Epithelial cell of prostate (primary cell): ENCODE results near the gene CYP2S1.
"Not testable (repeated sequence)": the region's sequence is repeated elsewhere in the genome, so short reads cannot be mapped to it uniquely, and the experiment has no call there.

Experiments
- DNase-seq: peaks from one replicate; pipeline ENCODE4 v3.0.0-alpha.2; 2011; ENCODE audit warnings: low read depth, low spot score
- H3K27ac ChIP-seq: fragments of 450-650 bp; 2 replicates; pipeline ENCODE4 v1.5.1; 2017; ENCODE audit warnings: mild to moderate bottlenecking

The CYP2S1 gene, protein sequence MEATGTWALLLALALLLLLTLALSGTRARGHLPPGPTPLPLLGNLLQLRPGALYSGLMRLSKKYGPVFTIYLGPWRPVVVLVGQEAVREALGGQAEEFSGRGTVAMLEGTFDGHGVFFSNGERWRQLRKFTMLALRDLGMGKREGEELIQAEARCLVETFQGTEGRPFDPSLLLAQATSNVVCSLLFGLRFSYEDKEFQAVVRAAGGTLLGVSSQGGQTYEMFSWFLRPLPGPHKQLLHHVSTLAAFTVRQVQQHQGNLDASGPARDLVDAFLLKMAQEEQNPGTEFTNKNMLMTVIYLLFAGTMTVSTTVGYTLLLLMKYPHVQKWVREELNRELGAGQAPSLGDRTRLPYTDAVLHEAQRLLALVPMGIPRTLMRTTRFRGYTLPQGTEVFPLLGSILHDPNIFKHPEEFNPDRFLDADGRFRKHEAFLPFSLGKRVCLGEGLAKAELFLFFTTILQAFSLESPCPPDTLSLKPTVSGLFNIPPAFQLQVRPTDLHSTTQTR

DNA sequence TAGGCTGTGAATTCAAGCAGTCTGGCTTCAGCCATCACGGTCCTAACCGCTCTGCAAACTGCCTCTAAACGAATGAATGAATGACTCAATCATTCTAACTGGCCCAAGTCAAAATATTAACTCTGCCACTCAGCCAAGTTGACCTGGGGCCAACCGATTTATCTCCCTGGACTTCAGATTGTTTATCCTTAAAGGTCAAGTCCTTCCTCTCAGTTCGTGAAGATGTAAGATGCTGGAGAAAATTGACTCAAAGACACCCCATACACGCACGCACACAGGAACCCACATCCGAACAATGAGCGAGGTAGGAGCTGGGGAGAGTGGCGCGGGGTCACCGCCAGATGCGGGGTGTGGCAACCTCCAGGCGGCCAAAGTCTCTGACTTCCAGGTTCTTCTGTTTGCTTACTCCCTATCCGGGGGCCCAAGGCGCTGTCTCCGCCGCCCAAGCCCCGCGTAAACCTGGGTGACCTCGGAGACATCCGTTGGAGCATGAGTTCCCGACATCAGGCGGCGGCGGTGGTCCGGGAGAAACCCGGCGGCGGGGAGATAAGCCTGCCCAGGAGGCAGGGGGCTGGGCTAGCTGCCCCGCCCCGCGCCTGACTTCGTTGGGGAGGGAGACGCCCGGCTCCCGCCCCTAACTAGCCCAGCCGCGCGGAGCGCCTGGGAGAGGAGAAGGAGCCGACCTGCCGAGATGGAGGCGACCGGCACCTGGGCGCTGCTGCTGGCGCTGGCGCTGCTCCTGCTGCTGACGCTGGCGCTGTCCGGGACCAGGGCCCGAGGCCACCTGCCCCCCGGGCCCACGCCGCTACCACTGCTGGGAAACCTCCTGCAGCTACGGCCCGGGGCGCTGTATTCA is at the start of gene CYP2S1:
TSS of gene CYP2S1 (plus strand) at position 646 of the 856 bp plus-strand sequence. CDS start at position 692, 46 bp downstream.
- no peak within 1 kb of the TSS for H3K27ac ChIP-seq
- no peak for DNase-seq

DNA sequence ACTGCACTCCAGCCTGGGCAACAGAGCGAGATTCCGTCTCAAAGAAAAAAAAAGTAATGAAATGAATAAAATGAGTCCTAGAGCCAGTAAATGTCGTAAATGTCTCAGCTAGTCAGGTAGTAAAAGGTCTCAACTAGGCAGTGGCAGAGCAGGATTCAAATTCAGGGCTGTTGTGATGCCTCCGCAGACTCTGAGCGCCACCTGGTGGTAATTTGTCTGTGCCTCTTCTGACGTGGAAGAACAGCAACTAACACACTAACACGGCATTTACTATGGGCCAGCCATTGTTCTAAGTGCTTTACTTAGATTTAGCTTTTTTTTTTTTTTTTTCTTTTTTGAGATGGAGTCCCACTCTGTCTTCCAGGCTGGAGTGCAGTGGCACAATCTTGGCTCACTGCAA is 48.6 kb upstream of the CYP2S1 start:
- no peak overlapping the region for H3K27ac ChIP-seq
- peak; percentile 24 for DNase-seq

- no peak overlapping the region for H3K27ac ChIP-seq
- DNase-seq = no peak
Observed at GRCh38 chr19:41149831-41150230, 43.2 kb upstream of the CYP2S1 start.

DNA sequence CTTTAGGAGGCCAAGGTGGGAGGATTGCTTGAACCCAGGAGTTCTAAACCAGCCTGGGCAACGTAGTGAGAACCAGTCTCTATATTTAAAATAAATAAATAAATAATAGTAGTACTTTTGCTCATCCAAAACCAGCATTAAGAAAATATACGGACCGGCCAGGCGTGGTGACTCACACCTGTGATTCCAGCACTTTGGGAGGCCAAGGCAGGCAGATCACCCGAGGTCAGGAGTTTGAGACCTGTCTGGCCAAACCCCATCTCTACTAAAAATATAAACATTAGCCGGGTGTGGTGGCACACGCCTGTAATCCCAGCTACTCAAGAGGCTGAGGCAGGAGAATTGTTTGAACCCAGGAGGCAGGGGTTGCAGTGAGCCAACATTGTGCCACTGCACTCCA is 42.0 kb upstream of the CYP2S1 start:
- not testable (repeated sequence) for H3K27ac ChIP-seq, DNase-seq

DNA sequence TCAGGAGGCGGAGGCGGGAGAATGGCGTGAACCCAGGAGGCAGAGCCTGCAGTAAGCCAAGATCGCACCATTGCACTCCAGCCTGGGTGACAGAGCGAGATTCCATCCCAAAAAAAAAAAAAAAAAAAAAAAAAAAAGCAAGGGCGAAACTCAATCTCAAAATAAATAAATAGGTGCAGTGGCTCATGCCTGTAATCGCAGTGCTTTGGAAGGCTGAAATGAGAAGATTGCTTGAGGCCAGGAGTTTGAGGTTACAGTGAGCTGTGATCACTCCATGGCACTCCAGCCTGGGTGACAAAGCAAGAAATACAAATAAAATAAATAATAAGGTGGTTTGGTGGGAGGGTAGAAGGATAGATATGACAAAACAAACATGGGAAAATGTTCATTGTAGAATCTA is 39.0 kb upstream of the CYP2S1 start:
- DNase-seq = no peak

DNA sequence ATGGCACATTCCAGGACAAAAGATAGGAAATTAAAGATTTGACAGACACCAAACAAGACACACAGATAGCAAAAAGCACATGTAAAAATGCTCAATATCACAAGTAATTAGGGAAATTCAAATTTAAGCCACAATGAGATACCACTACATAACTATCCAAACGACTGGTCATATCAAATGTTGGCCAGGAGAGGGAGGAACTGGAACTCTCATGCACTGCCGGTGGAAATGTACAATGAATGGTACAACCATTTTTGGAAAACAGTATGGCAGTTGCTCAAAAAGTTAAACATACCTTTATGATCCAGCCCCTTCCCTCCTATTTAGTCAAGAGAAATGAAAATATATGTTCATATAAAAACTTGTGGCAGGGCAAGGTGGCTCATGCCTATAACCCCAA is 36.8 kb upstream of the CYP2S1 start:
- no peak for DNase-seq
- H3K27ac ChIP-seq = no peak overlapping the region

More for the DNA sequence above, 39.0 kb upstream of the CYP2S1 start:
- H3K27ac ChIP-seq = no peak overlapping the region

- DNase-seq = no peak
- no peak overlapping the region for H3K27ac ChIP-seq
Observed at GRCh38 chr19:41159881-41160280, 33.1 kb upstream of the CYP2S1 start.

GRCh38 chr19:41161903-41162302 is 31.1 kb upstream of the CYP2S1 start:
- DNase-seq = no peak
- H3K27ac ChIP-seq = no peak overlapping the region

- H3K27ac ChIP-seq = no peak overlapping the region
- DNase-seq = no peak
Observed at GRCh38 chr19:41166944-41167804, 25.8 kb upstream of the CYP2S1 start.

DNA sequence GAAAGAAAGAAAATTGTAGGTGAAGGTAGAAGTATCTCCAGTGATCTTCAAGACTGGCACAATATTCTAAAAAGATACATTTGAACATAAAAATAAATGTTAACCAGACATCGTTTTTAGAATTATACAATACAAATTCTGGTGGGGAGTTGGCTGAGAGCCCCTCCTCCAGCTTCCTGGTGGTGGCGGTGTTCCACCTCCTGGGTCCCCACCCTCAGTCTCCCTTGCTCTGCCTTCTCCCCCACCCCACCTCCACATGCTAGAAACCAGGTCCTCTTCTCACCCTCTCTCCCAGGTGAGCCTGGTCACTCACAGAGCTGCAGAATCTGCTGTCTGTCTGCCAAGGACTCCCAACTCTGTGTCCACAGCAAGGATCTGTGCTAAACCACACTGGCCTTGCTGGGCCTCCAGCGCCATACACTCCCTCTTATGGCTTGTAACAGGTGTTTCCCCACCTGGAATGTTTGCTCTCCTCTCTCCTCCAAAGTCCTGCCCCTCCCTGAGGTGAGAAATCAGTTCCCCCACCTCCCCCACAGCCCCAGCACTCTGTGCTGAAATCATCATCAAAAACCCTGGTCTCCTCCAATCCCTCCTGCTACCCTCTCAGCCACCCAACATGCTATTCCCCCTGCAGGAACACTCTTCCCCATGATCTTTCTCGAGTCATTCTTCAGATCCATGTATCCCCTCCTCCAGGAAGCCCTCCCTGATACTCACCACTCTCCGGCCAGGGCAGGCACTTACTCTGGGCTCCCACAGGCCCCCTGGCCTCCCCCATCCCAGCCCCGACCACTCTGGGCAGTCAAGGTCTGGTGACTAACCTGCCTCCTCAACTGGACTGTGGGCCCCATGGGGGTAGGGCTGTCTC is 20.5 kb upstream of the CYP2S1 start:
- DNase-seq = no peak
- no peak overlapping the region for H3K27ac ChIP-seq

GRCh38 chr19:41174297-41174928 is 18.6 kb upstream of the CYP2S1 start:
- H3K27ac ChIP-seq = no peak overlapping the region
- DNase-seq = peak; percentile 31

DNA sequence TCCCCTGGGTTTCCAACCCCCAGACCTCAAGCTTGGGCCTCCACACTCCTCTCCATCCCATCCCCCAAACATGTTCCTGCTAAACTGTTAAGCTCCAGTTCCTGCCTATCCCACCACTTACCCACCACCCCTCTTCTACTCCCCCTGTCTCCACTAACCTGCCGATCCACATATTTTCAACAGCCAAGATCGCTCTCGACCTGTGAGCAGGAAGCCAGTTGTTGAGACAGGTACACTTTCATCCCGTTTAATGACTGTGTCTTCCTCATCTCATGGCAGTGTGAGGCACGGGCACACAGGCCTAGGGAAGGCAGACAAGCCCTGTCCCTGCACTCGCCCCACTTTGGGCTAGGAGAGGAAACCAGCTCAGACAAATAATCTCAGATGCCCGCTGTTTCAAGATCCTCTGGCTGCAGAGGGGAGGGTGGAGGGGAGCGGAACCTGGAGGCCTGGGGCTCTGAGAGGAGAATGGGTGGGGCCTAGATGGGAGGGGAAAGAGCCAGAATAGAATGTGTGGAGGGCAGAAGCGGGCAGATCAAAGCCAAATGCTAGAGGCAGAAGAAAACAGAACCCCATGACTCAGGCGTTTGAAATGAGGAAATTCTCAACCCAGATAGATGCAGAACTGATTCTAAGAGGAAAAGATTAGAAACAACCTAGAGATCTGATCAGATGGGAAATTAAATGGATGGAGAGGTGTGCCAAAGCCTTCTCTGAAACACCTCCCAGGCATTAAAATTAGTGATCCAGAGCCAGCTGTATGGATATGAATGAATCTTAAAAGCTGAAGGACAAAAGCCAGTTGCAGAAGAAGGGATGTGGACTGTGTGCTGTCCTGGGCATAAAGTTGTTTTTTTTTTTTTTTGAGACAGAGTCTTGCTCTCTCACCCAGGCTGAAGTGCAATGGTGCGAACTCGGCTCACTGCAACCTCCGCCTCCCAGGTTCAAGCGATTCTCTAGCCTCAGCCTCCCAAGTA is 16.9 kb upstream of the CYP2S1 start:
- peak; percentile 53 for DNase-seq
- peak overlapping the region; percentile 49 for H3K27ac ChIP-seq

GRCh38 chr19:41180173-41180572 is 12.8 kb upstream of the CYP2S1 start:
- not testable (repeated sequence) for DNase-seq, H3K27ac ChIP-seq

DNA sequence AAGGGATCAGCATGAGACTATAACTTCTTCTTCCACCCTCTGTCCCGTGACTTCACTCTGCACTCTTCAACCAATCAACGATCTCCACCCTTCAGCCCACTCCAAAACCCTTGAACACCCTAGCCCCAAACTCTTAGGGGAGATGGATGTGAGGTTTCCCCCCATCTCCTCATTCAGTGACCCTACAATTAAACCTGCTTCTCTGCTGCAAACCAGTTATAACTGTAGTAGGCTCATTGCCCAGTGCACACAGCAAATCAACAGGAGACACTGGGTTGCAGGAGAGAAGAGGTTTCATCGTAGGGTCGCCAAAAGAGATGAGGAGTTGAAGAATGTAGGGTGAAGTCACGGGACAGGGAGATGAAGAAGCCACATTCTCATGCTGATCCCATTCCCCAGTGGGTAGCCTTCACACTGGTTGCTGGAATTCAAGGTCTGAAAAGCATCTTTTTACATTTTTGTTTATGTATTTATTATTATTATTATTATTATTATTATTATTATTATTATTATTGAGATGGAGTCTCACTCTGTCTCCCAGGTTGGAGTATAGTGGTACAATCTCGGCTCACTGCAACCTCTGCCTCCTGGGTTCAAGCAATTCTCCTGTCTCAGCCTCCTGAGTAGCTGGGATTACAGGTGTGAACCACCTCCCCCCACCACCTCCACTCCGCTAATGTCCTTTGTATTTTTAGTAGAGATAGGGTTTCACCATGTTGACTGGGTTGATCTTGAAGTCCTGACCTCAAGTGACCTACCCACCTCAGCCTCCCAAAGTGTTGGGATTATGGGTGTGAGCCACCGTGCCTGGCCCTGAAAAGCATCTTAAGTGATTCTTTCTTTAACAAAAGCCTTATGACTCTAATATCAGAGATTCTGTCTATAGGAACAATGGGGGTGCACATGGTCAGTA is 5.8 kb upstream of the CYP2S1 start:
- DNase-seq = no peak
- H3K27ac ChIP-seq = no peak overlapping the region

- no peak overlapping the region for H3K27ac ChIP-seq
- no peak for DNase-seq
Observed at GRCh38 chr19:41187884-41188279, 5.1 kb upstream of the CYP2S1 start.

DNA sequence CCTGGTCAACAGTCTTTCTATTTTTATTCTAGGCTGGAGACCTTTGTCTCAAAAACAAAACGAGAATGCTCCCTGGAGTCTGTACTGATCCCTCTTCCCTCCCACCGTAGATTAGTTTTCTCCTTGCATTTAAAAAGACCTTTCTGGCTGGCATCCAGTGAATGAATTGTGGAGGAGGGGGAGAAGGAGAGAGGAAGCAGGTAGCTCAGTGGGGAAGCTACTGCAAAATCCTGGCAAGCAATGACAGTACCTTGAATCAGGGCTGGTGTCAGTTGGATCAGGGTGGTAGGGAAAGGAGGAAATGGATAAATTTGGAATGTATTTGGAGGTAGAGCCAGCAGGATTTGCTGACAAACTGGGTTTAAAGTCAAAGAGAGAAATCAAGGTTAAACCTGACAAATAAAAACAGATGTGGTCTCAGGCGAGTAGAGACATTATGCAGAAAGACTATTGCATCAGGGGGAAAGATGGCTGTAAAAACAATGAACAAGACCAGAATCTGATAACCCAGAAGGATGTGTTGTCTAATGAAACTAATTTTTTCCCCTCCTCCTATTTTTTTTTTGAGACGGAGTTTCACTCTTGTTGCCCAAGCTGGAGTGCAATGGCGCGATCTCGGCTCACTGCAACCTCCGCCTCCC is 3.5 kb upstream of the CYP2S1 start:
- H3K27ac ChIP-seq = no peak overlapping the region
- no peak for DNase-seq
